HFF-Myc (cell line): ENCODE data around the gene ATG2B.
"Not testable (repeated sequence)": the region's sequence is repeated elsewhere in the genome, so short reads cannot be mapped to it uniquely, and the experiment has no call there.

Source experiments
- DNase-seq: peaks from one replicate; pipeline ENCODE4 v3.0.0-alpha.2; 2011; ENCODE audit warnings: low read depth; ENCODE audit errors: extremely low read depth
- H3K4me3 ChIP-seq: replicated peaks from 2 replicates; pipeline ENCODE4 v1.5.1; 2011; ENCODE audit warnings: low read depth, mild to moderate bottlenecking, control low read depth, low read length
- TF ChIP-seq, protein P1 (sequence below): IDR thresholded peaks from 2 replicates; pipeline ENCODE4 v1.5.1; 2012; ENCODE audit warnings: mild to moderate bottlenecking, low read depth, low read length, control low read depth; ENCODE audit errors: missing control alignments

ATG2B gene

DNA sequence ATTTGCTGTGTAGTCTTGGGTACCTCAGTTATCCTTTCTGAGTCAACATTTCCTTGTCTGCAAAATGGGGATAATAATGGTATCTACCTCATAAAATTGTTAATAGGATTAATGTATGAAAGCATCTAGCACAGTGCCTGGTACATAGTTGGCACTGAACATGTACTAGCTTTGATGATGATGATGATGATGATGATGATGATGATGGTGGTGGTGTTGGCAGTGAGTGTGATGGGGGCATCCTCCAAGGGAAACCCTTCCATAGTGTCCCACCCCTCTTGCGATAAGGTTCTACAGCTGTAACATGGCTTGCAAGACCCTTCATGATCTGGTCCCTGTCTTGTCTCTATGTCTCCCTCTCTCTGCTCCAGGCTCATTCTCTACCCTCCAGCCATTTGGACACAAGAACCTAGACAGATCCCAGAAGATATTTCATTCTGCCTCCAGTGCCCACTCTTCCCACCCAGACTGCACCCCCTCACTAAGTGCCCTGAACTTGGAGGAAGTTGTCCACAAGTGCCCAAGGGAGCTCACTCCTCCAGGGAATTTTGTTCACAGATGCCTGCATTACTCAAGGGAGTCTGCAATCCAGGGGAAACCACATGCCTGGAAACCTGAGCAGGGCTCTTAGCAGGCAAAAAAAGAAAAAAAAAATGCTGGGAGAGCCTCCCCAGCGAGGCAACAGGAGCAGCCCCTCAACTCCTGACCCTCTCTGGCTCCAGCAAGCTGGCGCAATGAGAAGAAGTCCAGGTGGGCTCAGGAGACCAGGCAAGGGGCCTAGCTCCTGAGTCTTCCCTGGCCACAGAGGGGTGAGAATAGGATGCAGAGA, 117.2 kb downstream of the ATG2B start:
- DNase-seq: no peak
- TF ChIP-seq, protein P1, sequence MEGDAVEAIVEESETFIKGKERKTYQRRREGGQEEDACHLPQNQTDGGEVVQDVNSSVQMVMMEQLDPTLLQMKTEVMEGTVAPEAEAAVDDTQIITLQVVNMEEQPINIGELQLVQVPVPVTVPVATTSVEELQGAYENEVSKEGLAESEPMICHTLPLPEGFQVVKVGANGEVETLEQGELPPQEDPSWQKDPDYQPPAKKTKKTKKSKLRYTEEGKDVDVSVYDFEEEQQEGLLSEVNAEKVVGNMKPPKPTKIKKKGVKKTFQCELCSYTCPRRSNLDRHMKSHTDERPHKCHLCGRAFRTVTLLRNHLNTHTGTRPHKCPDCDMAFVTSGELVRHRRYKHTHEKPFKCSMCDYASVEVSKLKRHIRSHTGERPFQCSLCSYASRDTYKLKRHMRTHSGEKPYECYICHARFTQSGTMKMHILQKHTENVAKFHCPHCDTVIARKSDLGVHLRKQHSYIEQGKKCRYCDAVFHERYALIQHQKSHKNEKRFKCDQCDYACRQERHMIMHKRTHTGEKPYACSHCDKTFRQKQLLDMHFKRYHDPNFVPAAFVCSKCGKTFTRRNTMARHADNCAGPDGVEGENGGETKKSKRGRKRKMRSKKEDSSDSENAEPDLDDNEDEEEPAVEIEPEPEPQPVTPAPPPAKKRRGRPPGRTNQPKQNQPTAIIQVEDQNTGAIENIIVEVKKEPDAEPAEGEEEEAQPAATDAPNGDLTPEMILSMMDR: no peak
- no peak overlapping the region for H3K4me3 ChIP-seq

DNA sequence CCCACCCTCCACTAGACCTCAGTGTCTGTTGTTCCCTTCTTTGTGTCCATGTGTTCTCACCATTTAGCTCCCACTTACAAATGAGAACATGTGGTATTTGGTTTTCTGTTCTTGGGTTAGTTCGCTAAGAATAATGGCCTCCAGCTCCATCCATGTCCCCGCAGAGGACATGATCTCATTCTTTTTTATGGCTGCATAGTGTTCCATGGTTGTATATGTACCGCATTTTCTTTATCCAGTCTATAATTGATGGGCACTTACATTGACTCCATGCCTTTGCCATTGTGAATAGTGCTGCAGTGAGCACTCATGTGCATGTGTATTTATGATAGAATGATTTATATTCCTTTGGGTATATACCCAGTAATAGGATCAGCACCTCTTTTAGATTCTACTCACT, 118.1 kb downstream of the ATG2B start:
- DNase-seq, H3K4me3 ChIP-seq: not testable (repeated sequence)

DNA sequence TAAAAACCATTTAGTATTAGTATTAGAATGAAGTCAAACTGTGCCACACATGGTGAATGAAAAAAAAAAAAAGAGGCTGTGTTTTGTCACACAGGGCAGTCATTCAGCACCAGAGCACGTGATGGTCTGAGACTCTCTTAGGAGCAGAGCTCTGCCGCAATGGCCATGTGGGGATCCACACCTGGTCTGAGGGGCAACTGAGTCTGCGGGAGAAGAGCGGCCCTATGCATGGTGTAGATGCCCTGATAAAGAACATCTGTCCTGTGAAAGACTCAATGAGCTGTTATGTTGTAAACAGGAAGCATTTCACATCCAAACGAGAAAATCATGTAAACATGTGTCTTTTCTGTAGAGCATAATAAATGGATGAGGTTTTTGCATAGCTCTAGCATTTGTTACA, 119.4 kb downstream of the ATG2B start:
- TF ChIP-seq, protein P1: no peak
- H3K4me3 ChIP-seq: no peak overlapping the region
- DNase-seq: no peak

DNA sequence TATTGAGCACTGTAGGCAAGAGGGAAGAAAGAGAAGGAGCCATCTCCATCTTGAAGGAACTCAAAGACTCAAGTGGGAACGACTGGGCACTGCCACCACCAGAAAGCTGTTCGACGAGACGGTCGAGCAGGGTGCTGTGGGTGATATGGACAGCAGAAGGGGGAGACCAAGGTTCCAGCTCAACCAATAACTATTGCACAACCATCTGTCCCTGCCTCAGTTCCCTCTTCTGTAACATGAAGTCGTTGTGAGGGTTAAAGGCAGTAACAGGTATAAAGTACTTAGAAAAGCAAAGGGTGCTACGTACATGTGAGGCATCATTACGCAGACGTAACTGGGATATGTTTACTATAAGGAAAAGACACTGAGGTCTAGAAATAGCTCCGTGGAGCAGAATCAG, 121.0 kb downstream of the ATG2B start:
- TF ChIP-seq, protein P1: no peak
- DNase-seq: no peak
- no peak overlapping the region for H3K4me3 ChIP-seq

DNA sequence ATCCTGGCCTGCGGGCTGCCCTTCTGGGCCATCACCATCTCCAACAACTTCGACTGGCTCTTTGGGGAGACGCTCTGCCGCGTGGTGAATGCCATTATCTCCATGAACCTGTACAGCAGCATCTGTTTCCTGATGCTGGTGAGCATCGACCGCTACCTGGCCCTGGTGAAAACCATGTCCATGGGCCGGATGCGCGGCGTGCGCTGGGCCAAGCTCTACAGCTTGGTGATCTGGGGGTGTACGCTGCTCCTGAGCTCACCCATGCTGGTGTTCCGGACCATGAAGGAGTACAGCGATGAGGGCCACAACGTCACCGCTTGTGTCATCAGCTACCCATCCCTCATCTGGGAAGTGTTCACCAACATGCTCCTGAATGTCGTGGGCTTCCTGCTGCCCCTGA, 122.5 kb downstream of the ATG2B start:
- DNase-seq: no peak
- no peak overlapping the region for H3K4me3 ChIP-seq
- TF ChIP-seq, protein P1: no peak

DNA sequence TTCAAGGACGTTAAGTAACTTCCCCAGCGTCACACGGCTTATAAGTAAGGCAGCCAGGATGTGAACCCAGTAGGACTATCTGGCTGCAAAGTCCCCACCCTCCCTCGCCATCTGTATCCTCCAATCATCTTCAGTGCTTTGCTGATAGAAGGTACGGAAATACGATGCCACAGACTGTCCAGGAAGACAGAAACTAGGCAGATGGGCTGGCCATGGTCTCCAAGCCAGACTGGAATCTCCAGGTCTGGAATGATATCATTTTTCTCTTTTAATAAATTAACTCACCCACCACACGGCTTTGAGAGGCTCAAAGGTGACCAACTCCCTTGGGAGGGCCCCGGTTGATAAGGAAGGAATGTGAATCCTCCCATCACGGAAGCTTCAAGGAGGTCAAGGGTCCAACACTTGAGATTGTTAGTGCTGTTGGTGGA, 123.4 kb downstream of the ATG2B start:
- DNase-seq: no peak
- H3K4me3 ChIP-seq: no peak overlapping the region
- TF ChIP-seq, protein P1: no peak

DNA sequence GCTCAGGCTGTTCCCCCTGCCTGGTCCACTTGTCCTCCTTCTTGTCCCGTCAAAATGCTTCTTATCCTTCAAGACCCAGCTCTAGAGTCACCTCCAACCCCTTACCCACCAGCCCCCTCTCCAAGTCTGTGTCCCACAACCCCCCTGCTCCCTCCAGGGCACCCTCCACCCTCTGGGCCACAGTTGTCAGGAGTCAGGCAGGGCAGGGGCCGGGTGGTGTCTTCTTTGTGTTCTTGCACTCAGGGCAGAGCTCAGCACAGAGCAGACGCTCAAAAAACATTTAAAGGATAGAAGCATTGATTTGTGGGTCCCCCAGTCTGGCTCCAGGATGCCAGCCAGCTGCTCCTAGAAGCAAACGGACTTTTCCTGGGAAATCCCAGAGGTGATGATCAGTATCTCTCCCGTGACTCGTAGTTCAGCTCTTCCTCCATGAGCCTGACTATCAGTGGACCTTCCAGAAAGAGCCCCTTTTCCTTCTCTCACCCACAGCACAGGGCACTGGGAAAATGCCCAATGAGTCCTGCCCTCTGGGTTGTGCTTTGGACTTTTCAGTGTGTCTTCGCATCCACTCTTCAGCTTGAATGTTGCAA, 124.4 kb downstream of the ATG2B start:
- DNase-seq: no peak
- TF ChIP-seq, protein P1: no peak
- H3K4me3 ChIP-seq: no peak overlapping the region
